OCI-M2 (cell line): ENCODE results near the gene CD6.
"Not testable (repeated sequence)": the region's sequence is repeated elsewhere in the genome, so short reads cannot be mapped to it uniquely, and the experiment has no call there.

Experiments used
- DNase-seq: peaks from one replicate; lab custom pipeline; 2025; ENCODE audit not compliant: unreplicated experiment; lab: John Stamatoyannopoulos, UW

The CD6 gene

DNA sequence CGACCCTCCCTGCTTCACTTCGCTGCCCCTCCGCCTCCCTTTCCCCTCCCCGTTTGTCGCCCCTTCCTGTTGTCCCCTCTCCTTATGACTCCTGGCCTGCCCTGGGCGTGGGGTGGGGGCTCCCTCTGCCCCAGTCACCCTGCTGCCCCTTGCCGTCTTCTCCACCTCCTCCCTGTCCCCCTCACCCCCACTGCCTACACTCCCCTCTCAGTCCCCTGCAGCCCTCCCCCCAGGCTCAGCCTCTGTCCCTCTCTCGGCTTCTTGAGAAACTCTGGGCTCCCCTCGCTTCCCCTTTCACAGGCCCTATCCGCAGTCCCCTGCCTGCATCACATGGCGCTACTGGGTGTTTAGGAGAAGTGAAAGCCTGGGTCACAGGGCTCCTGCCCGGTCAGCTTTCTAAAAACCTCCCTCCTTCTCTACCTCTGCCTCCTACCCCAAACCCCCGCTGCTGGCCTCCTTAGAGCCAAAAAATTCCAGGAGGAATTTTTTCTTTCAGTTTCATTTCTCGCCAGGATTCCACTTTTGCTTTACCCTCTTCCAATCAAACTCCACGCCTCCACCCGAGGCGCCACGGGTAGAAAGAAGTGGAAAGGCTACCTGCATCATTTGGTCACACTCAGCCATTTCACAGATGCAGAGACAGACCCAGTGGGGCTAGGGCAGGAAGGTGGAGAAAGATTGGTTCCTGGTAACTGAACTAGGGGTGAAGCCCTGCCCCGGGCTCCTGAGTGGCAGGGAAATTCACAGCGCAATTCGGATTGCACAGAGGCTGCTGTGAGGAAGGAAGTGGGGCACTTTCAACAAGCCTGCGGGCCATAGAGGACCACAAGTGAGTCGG is 19.4 kb upstream of the CD6 start, which contains the start of gene SLC15A3:
TSS of gene SLC15A3 (minus strand) at position 273 of the 838 bp plus-strand sequence. CDS start 625 bp downstream, outside the sequence.
- no peak for DNase-seq

DNA sequence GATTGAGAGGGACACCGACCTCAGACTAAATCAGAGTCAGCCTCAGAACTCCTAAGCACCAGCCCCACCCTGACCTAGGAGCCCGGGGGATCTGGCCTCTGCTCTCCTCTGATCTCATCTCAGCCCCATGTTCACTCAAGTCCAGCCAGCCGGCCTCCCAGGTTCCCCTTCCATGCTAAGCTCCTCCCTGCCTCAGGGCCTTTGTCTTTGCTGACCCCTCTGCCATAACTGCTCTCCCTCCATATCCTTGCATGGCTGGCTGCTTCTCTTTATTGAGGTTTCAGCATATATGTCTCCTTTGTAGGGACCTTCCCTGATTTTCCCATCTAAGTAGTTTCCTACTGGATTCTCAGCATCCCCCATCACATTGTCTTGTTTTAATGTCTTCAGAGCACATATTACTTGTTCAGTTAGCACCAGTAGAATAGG is 18.7 kb upstream of the CD6 start:
- no peak for DNase-seq

DNA sequence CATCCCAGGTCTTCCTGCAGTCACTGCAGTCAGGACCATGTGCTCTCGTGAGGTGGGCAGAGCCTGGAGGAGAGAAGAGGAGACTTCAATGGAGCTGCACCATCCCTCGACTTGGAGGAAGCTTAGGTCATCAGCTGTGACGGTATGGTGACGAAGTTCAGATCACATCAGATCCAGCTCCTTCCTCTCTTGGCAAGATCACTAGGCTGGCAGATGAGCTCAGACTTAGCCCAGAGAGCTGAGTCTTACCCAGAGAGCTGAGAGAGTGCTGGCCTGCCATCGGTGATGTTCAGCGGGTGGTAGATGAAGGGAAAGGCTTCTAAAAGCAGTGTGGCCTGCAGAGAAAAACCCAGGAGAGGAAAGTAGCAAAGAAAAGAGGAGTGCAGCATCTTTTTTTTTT is 17.7 kb upstream of the CD6 start:
- DNase-seq, result no peak

DNA sequence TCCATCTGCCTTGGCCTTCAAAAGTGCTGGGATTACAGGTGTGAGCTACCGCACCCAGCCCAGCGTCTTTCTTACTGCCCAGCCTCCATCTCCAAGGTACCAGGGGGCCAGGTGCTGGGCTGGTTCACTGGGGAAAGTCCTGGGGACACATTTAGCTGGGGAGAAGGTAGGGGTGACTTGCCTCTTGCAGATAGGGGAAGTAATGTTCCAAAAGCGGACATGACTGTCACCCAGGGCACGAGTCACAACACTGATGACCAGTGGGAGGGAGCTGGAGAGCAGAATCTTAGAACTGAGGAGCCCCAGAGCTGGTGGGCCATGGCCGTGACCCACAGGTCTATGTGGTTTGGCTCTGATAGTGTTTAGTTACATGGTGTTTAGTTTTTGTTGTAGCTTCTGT is 17.1 kb upstream of the CD6 start:
- DNase-seq, result no peak

DNA sequence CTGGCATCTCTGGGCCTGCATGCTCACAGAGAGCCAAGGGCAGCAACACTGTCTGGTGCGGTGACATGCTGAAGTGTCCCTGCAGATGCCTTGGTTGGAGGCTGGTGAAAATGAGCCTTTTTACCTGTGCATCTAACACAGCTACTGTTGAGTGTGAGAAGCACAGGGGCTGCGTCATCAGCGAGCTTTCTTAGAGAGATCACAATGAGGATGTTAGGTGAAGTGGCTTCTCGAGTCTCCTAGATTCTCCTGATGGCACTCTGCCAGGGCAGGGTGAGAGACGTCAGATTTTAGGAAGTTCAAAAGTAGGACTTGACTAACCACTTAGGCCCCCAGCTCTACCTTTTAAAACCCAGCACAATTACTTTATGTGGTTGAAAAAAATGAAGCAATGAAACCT is 15.9 kb upstream of the CD6 start:
- DNase-seq, result no peak

DNA sequence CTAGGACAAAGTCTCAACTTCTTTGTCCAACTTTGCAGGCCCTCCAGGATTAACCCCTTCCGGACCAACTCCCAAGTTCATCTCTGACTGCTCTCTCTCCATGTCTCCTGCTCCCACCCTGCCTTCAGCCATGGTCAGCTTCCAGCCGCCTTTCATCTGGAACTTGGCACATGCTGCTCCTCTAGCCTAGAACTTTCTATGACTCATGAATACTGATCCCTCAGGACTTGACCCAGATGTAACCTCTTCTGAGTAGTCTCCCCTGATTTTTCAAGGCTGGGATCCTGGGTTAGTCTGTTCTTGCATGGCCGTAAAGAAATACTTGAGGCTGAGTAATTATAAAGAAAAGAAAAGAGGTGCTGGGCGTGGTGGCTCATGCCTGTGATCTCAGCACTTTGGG is 14.3 kb upstream of the CD6 start:
- no peak for DNase-seq

DNA sequence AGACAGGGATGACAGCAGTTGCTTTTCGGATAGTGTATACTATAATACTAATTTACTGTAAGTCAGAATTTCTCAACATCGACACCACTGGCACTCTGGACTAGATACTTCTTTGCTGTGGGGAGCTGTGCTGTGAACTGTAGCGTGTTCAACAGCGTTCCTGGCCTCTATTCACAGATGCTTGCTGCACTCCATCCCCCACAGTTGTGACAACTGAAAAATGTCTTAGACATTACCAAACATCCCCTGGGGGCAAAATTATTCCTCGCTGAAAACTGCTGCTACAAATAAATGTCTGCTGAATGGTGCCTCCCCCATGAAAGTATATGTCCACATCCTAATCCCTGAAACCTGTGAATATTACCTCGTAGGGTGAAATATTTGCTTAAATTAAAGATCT is 12.0 kb upstream of the CD6 start:
- no peak for DNase-seq

DNA sequence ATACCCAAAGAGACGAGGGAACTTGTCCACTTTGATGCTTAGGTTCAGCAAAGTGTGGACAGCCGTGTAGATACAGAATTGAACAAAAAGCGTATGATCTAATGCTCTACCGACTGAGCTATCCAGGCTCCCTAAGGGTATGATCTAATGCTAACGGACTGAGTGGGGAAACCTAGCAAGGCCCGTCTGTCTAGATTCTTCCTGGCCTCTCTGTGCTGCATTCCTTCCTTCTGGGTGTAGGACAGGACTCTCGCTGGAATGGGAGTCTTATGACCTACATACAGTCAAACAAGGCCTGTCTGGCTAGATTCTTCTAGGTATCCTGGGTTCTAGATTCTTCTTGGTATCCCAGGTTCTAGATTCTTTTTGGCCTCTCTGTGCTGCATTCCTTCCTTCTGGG is 11.1 kb upstream of the CD6 start:
- DNase-seq, result no peak

DNA sequence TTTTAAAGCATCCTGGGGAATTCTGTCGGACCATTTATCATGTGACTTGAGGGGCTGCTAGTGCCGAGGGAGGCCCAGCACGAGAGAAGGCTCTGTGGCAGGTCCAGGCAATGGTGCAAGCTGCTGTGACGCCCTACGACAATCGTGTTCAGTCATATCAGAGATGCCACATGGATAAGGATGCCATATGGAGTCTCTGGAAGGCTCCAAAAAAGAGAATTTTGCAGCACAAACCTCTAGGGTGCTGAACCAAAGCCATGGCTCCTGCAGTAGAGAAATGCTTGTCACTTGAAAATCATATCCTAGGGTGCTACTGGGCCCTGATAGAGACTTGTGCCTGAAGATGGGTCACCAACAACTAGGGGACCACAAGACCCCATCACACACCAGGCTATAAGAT is 6.7 kb upstream of the CD6 start:
- DNase-seq, result no peak

DNA sequence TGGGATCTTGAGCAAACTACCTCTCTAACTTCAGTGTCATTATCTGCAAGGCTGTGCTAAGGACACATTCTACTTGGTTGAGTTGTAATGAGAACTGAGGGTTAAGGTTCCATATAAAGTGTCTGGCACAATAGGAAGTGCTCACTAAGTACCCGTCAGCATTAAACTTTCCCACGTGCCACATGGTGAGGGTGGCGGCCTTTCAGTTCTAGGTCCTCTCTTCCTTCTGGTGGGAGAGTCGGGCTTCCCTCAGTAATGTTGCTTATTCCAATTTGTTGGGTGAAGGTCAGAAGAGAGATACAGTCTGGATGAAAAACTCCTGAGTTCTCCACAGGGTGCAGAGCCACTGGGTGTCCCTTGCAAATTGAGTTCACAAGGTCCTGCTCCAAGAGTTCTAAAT is 4.6 kb upstream of the CD6 start:
- DNase-seq, result no peak

DNA sequence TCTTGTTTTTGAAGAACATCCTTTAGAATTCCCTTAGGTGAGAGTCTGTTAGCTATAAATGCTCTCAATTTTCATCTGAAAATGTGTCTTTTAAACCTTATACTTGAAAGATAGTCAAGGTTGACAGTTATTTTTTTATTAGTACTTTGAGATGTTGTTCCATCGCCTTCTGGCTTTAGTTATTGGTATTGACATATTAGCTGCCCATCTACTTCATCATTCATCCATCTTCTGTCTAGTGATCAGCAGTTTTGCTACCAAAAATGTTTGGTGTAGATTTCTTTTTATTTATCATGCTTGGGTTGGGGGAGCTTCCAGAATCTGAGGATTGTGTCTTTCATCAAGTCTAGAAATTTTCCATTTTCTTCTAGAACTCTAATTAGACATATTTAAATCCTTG is 3.3 kb upstream of the CD6 start:
- DNase-seq, result no peak

DNA sequence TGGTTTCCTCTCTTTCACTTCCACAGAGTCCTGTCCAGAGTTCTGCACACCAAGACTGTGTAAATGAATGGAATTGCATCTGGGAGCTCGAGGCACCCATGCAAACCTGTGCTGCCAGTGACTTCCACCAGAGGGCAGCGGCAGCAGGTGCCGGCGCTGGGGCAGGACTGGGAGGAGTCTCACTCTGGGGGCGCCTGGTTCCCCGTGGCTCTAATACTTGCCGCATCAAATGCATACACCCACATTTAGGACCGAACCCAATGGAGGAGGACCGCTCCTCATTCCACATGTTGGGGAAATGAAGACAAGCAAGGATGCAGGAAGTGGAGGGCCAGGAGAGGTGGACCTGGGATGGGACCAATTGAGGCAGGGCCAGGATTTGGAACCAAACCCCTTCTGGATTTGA is 1.1 kb upstream of the CD6 start:
- DNase-seq, result no peak

DNA sequence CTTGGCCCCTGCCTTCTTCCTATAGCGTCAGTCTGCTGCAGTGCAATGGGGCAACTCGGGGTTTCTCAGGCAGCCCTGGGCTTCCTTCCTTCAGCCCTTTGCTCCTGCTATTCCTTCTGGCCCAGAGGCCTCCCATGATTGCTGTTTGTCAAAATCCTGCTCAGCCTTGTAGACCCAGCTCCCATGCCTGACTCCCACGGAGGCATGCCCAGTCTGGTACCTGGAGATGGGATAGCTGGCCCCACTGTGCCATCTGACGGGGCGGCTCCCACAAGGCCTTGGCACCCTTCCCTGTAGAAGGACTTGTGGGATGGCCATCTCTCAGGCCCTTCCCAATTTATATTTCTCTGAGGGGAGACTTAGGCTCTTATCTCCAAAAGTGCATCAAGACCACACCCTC is 590 bp upstream of the CD6 start:
- DNase-seq, result no peak

DNA sequence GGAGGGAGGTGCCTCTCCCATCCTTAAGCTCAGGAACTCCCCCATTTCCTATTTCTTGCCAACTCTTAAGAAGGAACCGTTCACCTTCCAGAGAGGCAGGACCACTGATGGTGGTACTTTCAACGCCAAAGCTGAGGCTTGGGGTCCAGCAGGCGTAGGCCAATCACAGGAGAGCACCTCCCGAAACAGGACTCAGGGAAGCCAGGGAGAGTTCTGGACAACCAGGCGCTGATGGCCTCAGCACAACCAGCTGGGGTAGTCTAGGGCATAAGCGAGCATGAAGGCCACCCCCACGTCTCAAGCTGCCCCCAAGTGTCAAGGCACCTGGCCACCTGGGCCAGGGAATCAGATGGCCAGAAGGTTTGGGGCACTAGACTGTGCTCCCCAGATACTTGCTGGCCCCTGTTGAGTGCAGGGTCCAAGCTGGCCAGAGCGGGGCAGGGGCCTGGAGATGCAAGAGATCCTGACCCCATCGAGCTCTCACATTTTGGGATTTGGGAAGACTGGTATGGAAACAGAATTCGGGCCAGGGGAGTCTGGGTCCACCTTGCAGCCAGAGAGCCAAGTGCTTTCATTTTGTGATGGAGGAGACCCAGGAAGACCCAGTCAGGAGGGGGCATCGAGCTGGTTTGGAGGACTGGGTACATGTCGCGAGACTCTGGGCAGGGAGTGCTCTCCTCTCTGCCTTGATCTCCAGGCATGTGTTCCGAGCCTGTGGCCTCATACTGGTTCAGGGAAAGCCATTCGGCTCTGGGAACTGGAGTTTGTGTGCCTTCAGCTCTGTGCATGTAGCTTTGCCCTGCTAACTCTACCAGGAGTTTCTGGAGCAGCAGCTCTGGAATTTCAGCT is 926 bp downstream of the CD6 start:
- DNase-seq, result no peak

DNA sequence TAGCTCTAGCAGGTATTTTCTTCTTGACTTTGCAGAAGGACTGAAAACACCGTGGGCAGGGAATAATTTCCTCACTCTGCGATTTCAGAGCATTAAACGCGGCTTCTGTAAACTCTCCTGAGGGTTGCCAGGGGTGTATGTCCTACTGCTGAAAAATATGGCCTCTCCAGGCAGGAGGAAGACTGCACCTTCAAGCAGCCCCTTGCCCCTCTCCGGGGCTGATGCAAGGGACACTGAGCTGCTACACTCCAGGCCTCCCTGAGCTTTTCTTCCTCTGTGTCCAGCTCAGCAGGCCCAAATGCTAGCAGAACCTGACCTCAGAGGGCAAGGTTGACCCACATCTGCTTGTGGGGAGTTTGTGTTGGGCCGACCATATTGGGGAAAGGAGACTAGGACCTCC is 2.2 kb downstream of the CD6 start:
- no peak for DNase-seq

DNA sequence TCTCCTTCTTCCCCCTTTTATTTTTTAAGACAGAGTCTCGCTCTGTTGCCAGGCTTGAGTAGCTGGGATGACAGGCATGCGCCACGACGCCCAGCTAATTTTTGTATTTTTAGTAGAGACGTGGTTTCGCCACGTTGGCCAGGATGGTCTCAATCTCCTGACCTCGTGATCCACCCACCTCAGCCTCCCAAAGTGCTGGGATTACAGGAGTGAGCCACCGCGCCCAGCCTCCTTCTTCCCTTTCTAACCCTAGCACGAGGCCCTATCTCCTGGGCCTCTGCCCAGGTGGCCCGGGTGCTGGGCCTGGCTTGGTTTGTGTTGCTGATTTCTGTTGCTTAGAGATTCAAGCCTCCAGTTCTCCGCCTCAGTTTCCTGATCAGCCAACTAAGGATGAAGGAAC is 2.8 kb downstream of the CD6 start:
- DNase-seq, result not testable (repeated sequence)

DNA sequence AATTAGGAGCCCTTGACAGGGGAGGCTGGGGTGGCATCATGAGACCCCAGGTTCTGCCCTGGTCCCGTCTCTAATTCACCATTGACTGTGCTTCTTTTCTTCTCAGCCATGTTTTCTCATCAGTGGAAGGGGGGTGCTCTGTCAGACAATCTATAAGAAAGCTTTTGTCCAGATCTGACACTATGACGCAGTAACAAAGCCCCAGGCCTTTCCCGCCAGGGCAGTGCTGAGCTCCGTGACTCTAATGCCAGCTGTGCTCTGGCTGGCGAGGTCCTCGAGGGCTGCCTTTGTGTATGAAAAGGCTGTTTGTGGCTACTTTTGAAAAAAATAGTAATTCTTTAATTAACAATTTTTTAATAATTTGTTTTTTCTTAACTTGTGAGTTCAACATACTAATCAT is 3.2 kb downstream of the CD6 start:
- DNase-seq, result no peak

DNA sequence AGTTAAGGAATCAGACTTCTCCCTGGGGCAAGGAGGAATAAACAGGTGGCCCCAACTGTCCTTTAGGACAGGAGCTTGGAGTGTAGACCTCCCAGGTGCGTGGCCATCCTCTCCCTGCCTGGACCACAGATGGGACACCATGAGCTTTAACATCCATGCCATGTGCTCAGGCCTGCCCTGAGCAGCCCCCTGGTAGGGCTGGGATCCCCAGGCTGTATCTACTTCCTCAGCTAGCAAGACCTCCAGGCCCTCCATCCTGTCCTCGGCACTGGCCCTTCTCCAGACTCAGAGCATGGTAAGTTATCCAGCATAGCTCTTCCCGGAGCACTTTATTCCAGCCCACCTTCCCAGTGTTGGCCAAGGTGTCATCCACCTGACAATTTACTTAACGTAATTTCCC is 5.7 kb downstream of the CD6 start:
- no peak for DNase-seq

DNA sequence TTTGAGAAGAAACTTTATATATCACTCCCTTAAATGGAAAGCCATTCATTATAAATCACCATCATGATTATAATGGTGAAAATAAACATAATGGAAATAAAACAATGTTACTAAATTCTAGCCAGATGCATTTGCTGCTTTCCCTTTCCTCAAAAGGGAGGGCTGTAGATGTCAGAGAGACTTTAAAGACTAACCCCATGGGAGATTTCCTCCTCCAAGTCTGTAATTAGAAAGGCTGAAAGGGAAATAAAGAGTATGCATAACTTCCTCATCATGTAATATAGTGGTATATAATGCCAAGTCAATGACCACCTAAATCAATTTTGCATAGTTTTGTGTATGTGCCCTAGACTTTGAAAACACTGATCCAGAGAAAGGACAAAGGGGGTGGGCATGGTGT is 6.4 kb downstream of the CD6 start:
- no peak for DNase-seq

DNA sequence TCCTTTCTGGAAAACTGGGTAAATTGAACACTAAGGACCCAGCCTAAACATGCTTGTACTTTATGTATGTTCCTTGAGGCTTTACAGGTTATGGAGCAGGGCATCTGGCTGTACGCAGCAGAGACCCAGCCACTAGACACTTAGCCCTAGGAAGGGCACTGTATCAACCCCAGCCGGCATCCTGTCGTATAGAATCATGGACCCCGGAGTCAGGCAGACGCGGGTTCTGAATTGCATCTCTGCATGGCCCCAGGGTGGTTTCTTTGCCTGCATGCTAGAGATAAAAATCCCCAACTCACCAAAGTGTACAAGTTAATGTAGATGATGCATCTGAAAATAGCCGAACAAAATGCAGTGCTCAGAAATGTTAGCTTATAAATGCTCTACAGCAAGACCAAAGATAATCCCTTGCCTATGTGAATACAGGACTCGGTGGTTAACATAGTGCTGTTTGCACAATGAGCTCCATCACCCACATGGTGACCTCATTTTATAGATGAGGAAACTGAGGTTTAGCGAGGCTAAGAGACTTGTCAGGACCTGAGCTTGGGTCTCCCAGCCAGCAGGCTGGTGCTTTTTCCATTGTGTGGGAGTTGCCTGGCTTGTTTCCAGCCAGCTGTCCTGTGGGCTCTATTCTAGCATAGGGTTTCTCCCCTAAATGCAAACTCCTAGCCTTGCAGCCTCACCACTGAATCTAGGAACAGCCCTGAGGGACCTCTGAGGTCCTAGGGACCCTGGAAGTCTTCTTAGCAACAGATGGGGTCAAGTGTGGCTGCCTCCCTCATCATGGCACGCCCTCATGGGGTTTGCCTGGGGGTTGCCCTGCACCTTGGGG is 7.3 kb downstream of the CD6 start:
- no peak for DNase-seq

DNA sequence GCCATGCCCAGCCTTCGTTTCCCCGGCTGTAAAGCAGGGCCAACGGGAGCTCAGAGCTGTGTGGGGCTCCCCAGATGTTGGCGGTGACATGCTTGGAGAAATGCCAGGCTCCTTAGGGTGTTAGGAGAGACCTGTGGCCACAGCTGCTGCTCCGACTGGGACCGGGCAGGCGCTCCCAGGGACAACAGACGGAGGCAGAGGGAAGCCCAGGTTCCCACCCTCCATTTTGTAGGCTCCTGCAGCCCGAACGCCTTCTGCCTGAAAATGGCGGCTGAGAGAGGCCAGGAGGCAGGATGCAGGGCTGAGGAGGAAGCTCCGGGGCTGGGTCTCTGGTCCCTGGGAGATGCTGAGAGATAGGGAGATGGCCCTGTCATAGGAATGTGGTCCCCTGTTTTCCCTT is 10.0 kb downstream of the CD6 start:
- no peak for DNase-seq
